Sciatic nerve (tissue), 2 donors: ENCODE data around the gene CACNA2D3. TPM values are rescaled to one million over a fixed set of nuclear protein-coding genes. Genes with fewer than 3 reads are reported as not detected.
A peak's percentile ranks its signal among the peaks of the same experiment; 100 is the strongest.

Experiments used
- ATAC-seq: fragments of 200-7000 bp; cut with Tn5 transposase; one replicate; pipeline ENCODE4 v1.9.1; 2020; ENCODE audit warnings: mild to moderate bottlenecking, moderate library complexity
- DNase-seq: peaks from one replicate; pipeline ENCODE4 v3.0.0-alpha.2; 2020; ENCODE audit warnings: low spot score
- intact Hi-C: fragments of 100-400 bp; cut with DNase I; formaldehyde crosslinking; loops from one replicate; pipeline ENCODE4 v1.14.2; 2022
- total RNA-seq: library from RNA; stranded (reverse); fragmentation: NEBNext Ultra II Directional; extraction: Animal tissue kit (Norgen Biotek cat#: 25700); gene quantifications from one replicate; pipeline ENCODE4 v1.2.1, GENCODE V29; 2021
- donor health status: DM: no; HTN: no; CAD: no.
- donor health status: DM: no; HTN: no; CAD: no.

CACNA2D3 gene
- total RNA-seq, 1 donor from 2014 or later, result 6.9 TPM

- intact Hi-C loops, result no loop called here
- ATAC-seq, result no peak
- DNase-seq, result no peak
Observed at GRCh38 chr3:54376142-54376807, 253.9 kb downstream of the CACNA2D3 start.

GRCh38 chr3:54376939-54377578 lies 254.7 kb downstream of the CACNA2D3 start:
- DNase-seq, result no peak
- intact Hi-C loops, result no loop called here
- ATAC-seq, result no peak

GRCh38 chr3:54378184-54378583 lies 255.8 kb downstream of the CACNA2D3 start:
- ATAC-seq (no peak), DNase-seq (no peak)
- intact Hi-C loops, result no loop called here

GRCh38 chr3:54384279-54384678 lies 261.9 kb downstream of the CACNA2D3 start:
- ATAC-seq, result no peak
- intact Hi-C loops, result no loop called here
- no peak for DNase-seq

GRCh38 chr3:54390582-54390981 lies 268.2 kb downstream of the CACNA2D3 start:
- no peak for DNase-seq
- intact Hi-C loops, result no loop called here

GRCh38 chr3:54393150-54393549 lies 270.8 kb downstream of the CACNA2D3 start:
- DNase-seq, result no peak
- ATAC-seq, result no peak
- intact Hi-C loops, result no loop called here

More at GRCh38 chr3:54390582-54390981, 268.2 kb downstream of the CACNA2D3 start:
- ATAC-seq, result no peak

- DNase-seq (no peak), ATAC-seq (no peak)
- intact Hi-C loops, result no loop called here
Observed at GRCh38 chr3:54408328-54408727, 286.0 kb downstream of the CACNA2D3 start.

- DNase-seq (no peak), ATAC-seq (no peak)
- intact Hi-C loops, result no loop called here
Observed at GRCh38 chr3:54421943-54422342, 299.6 kb downstream of the CACNA2D3 start.

GRCh38 chr3:54424292-54424691 lies 301.9 kb downstream of the CACNA2D3 start:
- intact Hi-C loops, result no loop called here
- ATAC-seq (no peak), DNase-seq (no peak)

- ATAC-seq (no peak), DNase-seq (no peak)
- intact Hi-C loops, result no loop called here
Observed at GRCh38 chr3:54426381-54426780, 304.0 kb downstream of the CACNA2D3 start.

GRCh38 chr3:54427501-54427900 lies 305.1 kb downstream of the CACNA2D3 start:
- ATAC-seq (no peak), DNase-seq (no peak)
- intact Hi-C loops, result no loop called here

GRCh38 chr3:54427941-54428871 lies 305.9 kb downstream of the CACNA2D3 start:
- intact Hi-C loops, result no loop called here
- DNase-seq, result peak; percentile 68

GRCh38 chr3:54432975-54433374 lies 310.6 kb downstream of the CACNA2D3 start:
- ATAC-seq (no peak), DNase-seq (no peak)
- intact Hi-C loops, result no loop called here

More at GRCh38 chr3:54427941-54428871, 305.9 kb downstream of the CACNA2D3 start:
- peak; percentile 79 for ATAC-seq

GRCh38 chr3:54433846-54434245 lies 311.5 kb downstream of the CACNA2D3 start:
- DNase-seq (no peak), ATAC-seq (no peak)
- intact Hi-C loops, result no loop called here

GRCh38 chr3:54434756-54435155 lies 312.4 kb downstream of the CACNA2D3 start:
- DNase-seq, result no peak
- intact Hi-C loops, result no loop called here
- no peak for ATAC-seq

GRCh38 chr3:54437271-54437670 lies 314.9 kb downstream of the CACNA2D3 start:
- no peak for DNase-seq
- intact Hi-C loops, result no loop called here
- no peak for ATAC-seq

- ATAC-seq, result peak; percentile 73
- no peak for DNase-seq
- intact Hi-C loops, result no loop called here
Observed at GRCh38 chr3:54443561-54444161, 321.3 kb downstream of the CACNA2D3 start.

GRCh38 chr3:54445630-54446029 lies 323.3 kb downstream of the CACNA2D3 start:
- intact Hi-C loops, result no loop called here
- ATAC-seq (peak; percentile 82), DNase-seq (no peak)

GRCh38 chr3:54447427-54447826 lies 325.1 kb downstream of the CACNA2D3 start:
- DNase-seq (no peak), ATAC-seq (no peak)
- intact Hi-C loops, result no loop called here
